Glutamatergic neuron (in vitro differentiated cells): ENCODE measurements around the gene ZNF319. TPM values are rescaled to one million over a fixed set of nuclear protein-coding genes. Genes with fewer than 3 reads are reported as not detected.

Source experiments
- DNase-seq: peaks from one replicate; pipeline ENCODE4 v3.0.0; 2022
- H3K27ac Mint-ChIP-seq: one replicate; pipeline ENCODE4 v1.8.0; 2020; ENCODE audit warnings: mild to moderate bottlenecking, mixed read lengths, inconsistent platforms; ENCODE audit not compliant: unreplicated experiment
- H3K27me3 Mint-ChIP-seq: one replicate; pipeline ENCODE4 v1.8.0; 2020; ENCODE audit warnings: mild to moderate bottlenecking, moderate library complexity, mixed read lengths, inconsistent platforms; ENCODE audit not compliant: unreplicated experiment
- H3K36me3 Mint-ChIP-seq: one replicate; pipeline ENCODE4 v1.8.0; 2020; ENCODE audit warnings: mild to moderate bottlenecking, mixed read lengths, inconsistent platforms; ENCODE audit not compliant: unreplicated experiment
- H3K4me1 Mint-ChIP-seq: one replicate; pipeline ENCODE4 v1.8.0; 2020; ENCODE audit warnings: mild to moderate bottlenecking, low read depth, mixed read lengths, inconsistent platforms; ENCODE audit not compliant: unreplicated experiment
- H3K4me3 Mint-ChIP-seq: one replicate; pipeline ENCODE4 v1.8.0; 2020; ENCODE audit warnings: mild to moderate bottlenecking, mixed read lengths, inconsistent platforms; ENCODE audit not compliant: unreplicated experiment
- H3K9me3 Mint-ChIP-seq: one replicate; pipeline ENCODE4 v1.8.0; 2020; ENCODE audit warnings: mild to moderate bottlenecking, moderate library complexity, mixed read lengths, inconsistent platforms; ENCODE audit not compliant: unreplicated experiment
- total RNA-seq: library from RNA; stranded (reverse); fragmentation: NEBNext Ultra II Directional; extraction: Animal tissue kit (Norgen Biotek cat#: 25700); gene quantifications from one replicate; pipeline ENCODE4 v1.2.1, GENCODE V29; 2021; ENCODE audit not compliant: unreplicated experiment
- TF ChIP-seq, protein P1 (sequence below): fragments of 200-600 bp; sonication (generic); IDR thresholded peaks from one replicate; pipeline ENCODE4 v1.5.0; 2021; ENCODE audit not compliant: partially characterized antibody, unreplicated experiment

Gene ZNF319
- total RNA-seq, 1 donor from 2014 or later: 13.9 TPM

DNA sequence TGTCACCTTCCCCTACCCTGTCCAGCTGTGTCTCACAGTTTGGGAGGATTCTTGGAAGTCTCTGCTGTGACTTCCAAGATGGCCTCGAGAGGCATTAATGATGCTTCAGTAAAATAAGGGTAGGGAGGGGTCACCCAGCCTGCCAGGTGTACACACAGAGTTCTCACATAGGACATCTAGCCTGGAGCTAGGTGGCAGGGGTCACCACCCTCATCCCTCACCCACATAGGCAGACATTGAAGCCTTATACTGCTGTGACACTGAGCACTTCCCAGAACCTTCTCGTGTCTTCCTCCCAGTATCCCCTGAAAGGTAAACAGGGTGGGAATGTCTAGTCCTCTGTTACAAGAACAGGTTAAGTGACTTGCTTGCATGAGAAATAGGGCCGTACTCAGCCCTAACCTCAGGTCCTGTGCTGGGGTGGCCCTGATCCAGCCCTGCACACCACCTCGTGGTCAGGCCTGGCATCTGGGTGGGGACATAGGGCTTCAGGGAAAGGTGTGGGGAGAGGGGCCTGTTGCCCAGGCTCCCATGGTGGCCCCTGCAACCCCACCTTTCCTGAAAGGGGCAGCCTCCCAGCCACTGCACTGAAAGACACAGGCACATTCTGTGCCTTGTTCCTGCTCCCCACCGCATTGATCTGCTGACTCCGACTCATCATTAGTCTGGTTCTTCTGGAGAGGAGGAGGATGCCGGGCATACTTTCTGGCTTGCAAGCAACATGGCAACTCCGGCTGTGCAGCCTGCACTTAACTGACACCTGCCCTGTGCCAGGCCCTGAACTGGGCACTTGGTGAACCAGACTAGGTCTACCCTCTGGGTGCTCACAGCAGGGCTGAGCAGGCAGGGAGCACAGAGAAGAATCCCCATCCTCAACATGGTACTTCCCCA, 21.4 kb upstream of the ZNF319 start:
- Mint-ChIP-seq H3K27ac (peak overlapping the region; percentile 84), H3K27me3 (peaks cover 4% of the 10 kb centered on the region), H3K36me3 (no peaks in the 10 kb centered on the region), H3K9me3 (peaks cover 14% of the 10 kb centered on the region), H3K4me3 (no peak overlapping the region), H3K4me1 (peaks cover 33% of the 10 kb centered on the region)
- TF ChIP-seq, protein P1, sequence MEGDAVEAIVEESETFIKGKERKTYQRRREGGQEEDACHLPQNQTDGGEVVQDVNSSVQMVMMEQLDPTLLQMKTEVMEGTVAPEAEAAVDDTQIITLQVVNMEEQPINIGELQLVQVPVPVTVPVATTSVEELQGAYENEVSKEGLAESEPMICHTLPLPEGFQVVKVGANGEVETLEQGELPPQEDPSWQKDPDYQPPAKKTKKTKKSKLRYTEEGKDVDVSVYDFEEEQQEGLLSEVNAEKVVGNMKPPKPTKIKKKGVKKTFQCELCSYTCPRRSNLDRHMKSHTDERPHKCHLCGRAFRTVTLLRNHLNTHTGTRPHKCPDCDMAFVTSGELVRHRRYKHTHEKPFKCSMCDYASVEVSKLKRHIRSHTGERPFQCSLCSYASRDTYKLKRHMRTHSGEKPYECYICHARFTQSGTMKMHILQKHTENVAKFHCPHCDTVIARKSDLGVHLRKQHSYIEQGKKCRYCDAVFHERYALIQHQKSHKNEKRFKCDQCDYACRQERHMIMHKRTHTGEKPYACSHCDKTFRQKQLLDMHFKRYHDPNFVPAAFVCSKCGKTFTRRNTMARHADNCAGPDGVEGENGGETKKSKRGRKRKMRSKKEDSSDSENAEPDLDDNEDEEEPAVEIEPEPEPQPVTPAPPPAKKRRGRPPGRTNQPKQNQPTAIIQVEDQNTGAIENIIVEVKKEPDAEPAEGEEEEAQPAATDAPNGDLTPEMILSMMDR: no peak
- peak; percentile 10 for DNase-seq

DNA sequence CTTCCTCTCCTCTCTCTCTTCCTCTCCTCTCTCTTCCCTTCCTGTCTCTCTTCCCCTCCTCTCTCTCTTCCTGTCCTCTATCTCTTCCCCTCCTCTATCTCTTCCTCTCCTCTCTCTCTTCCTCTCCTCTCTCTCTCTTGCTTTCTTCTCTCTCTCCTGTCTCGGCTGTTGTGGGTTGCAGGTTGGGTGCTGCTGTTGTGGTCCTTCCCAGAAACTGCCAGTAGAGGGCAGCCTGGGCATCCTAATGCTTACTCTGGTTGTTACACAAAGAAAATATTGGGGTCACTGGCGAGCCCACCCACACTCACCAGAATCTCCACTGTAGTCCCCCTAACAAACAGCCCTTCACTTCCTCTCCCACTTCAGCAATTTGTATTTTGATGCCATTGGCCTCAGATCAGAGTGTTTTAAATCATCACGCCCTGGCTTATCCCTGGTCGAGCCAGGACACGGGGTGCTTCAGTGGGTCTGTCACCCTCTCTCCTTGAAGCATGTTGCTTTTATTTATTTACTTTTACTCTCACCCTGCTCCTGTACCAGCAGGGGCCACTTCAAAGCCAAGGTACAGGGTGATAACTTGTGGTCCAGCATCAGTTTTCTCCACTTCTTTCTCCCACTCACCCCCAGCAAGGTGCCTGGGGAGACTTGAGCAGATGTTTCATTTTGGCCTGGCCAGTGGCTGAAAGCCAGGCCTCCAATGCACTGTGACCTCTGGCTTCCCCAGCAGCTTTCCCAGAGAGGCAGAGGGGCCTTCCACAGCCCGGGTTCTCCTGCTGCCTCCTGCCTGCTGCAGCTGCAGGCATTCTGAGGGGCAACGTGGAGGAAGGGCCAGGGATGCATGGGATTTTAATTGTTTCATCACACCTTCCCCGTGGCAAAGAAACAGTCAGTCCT, 20.4 kb upstream of the ZNF319 start:
- Mint-ChIP-seq H3K27me3 (peaks cover 4% of the 10 kb centered on the region), H3K27ac (peak overlapping the region; percentile 84), H3K4me1 (peaks cover 33% of the 10 kb centered on the region), H3K4me3 (peak overlapping the region; percentile 71), H3K36me3 (no peaks in the 10 kb centered on the region), H3K9me3 (peaks cover 14% of the 10 kb centered on the region)
- DNase-seq: peak; percentile 85
- TF ChIP-seq, protein P1: peak; percentile 74

DNA sequence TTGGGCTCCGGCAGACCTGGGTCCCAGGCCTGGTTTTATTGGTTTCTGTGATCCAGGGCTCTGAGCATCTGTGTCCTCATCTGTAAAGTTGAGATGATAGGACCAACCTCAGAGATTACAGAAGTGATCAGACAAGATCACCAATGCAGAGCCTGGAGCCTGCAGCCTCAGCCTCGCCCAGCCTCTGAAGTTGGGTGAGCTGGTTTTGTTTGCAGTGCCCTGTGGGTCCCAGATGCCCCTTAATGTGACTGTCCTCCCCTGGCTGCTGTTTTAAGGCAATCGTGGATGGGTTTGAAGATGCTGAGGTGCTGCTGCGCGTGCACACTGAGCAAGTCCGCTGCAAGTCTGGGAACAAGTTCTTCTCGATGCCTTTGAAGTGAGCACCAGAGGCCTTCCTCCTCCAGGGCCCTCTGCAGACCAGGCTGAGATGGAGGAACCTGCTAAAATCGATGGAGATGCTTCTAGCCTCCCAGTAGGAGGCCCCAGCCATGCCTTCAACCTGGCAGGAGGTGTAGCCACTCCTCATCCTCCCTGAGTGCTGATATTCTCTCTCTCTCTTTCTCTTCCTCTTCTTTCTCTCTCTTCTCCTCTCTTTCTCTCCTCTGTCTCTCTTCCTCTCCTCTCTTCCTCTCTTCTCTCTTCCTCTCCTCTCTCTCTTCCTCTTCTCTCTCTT, 19.5 kb upstream of the ZNF319 start:
- Mint-ChIP-seq H3K27ac (no peak overlapping the region), H3K36me3 (no peaks in the 10 kb centered on the region), H3K9me3 (peaks cover 14% of the 10 kb centered on the region), H3K27me3 (peaks cover 3% of the 10 kb centered on the region), H3K4me3 (no peak overlapping the region), H3K4me1 (peaks cover 32% of the 10 kb centered on the region)
- TF ChIP-seq, protein P1: no peak
- DNase-seq: peak; percentile 8

DNA sequence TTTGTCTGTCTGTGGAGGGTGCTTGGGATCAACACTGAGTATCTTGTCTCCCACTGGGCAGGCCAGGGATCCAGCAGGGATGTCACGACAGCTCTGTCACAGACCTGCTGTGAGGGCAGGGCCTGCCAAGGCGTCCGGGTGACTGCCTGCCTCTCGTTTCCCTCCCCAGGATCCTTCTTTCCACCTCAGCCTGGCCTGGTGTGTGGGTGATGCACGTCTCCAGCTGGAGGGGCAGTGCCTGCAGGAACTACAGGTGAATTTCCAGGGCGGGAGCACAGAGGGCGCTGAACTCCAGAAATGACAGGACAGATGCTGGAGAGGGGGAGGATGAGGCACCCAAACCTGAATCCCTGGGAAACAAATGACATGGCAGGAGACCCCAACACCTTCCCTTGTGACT, 18.3 kb upstream of the ZNF319 start:
- no peaks in the 10 kb centered on the region for H3K36me3 Mint-ChIP-seq
- peaks cover 10% of the 10 kb centered on the region for H3K9me3 Mint-ChIP-seq
- no peaks in the 10 kb centered on the region for H3K27me3 Mint-ChIP-seq
- peak; percentile 56 for DNase-seq
- no peak overlapping the region for H3K4me3 Mint-ChIP-seq
- peaks cover 29% of the 10 kb centered on the region for H3K4me1 Mint-ChIP-seq
- TF ChIP-seq, protein P1: peak; percentile 33
- H3K27ac Mint-ChIP-seq: no peak overlapping the region
